Muscle layer of duodenum (tissue), 2 donors: ENCODE measurements around the gene ZNF528.

Experiments used
- H3K27ac ChIP-seq: one replicate; pipeline ENCODE4 v1.7.0; 2013; ENCODE audit warnings: mild to moderate bottlenecking, low read length
- H3K27me3 ChIP-seq: one replicate; pipeline ENCODE4 v1.7.0; 2013; ENCODE audit warnings: low read depth, mild to moderate bottlenecking, control low read depth, low read length
- H3K36me3 ChIP-seq, 2 donors: one replicate each; pipeline ENCODE4 v1.7.0; 2013; ENCODE audit warnings: low read length in 2 of 2, control low read depth in 1 of 2, mild to moderate bottlenecking in 1 of 2; ENCODE audit not compliant: insufficient read depth in 2 of 2, control insufficient read depth in 1 of 2
- H3K4me1 ChIP-seq, 2 donors: one replicate each; pipeline ENCODE4 v1.7.0; 2013; ENCODE audit warnings: low read length in 2 of 2, mild to moderate bottlenecking in 2 of 2, control low read depth in 1 of 2, moderate library complexity in 1 of 2; ENCODE audit not compliant: insufficient read depth in 2 of 2, control insufficient read depth in 1 of 2
- H3K4me3 ChIP-seq, 2 donors: one replicate each; pipeline ENCODE4 v1.7.0; 2013; ENCODE audit warnings: low read length in 2 of 2, low read depth in 1 of 2, mild to moderate bottlenecking in 1 of 2
- H3K9me3 ChIP-seq, 2 donors: one replicate each; pipeline ENCODE4 v1.7.0; 2013; ENCODE audit warnings: low read length in 2 of 2, control low read depth in 1 of 2, mild to moderate bottlenecking in 1 of 2; ENCODE audit not compliant: control insufficient read depth in 1 of 2
- donor health status: healthy.

ZNF528 gene

DNA sequence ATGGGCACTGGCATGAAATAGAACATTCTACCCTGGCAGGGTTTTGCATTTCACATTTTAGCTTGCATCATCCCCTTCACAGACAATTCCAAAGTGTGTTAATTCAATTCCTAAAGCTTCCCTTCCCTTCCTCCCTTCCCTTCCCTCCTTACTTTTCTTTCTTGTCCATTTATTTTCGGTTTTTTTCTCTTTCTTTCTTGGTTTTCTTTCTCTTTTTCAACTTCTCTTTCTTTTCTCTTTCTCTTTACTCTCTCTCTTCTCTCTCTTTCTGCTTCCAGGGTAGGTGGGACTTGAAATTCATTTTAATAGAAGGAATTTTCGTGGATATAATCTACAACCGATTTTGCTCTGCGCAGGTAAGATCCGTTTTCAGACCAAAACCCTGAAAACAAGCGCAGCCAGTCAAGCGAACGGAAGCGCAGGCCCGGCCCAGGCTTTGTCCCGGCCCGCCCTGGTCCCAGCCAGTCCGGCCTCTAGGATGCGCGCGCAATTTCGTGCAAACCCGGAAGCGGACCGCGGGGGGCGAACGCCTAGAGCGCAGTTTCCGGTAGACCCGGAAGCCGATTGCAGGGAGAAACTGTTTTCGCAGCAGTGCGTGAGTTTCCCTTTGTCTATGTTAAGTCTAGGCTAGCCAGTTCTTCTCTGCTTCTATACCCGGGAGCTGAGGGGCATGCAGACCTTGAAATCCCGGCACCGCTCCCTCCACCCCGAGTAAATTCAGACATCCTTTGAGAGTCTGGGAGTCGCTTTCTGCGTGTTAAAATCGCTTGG, at the start of gene ZNF528:
TSS of gene ZNF528 (plus strand) at position 540 of the 771 bp plus-strand sequence. CDS start 4,165 bp downstream, outside the sequence.
- peak within 1 kb of the TSS; percentile 83 for H3K27ac ChIP-seq
- no peaks in the 10 kb centered on the region for H3K27me3 ChIP-seq
- H3K4me1 ChIP-seq = peaks cover 0 to 16% of the 10 kb centered on the region in 2 donors
- peak within 1 kb of the TSS; percentile 73 to 98 for H3K4me3 ChIP-seq
- peaks cover 20 to 51% of the 10 kb centered on the region in 2 donors for H3K36me3 ChIP-seq
- peaks cover 12 to 17% of the 10 kb centered on the region in 2 donors for H3K9me3 ChIP-seq

GRCh38 chr19:52351512-52351911, 46.1 kb upstream of the ZNF528 start:
- H3K4me1 ChIP-seq = no peaks in the 10 kb centered on the region
- no peak overlapping the region for H3K27ac ChIP-seq
- H3K4me3 ChIP-seq = no peak overlapping the region
- peaks cover 21 to 77% of the 10 kb centered on the region in 2 donors for H3K36me3 ChIP-seq
- H3K9me3 ChIP-seq = no peaks in the 10 kb centered on the region
- H3K27me3 ChIP-seq = no peaks in the 10 kb centered on the region

GRCh38 chr19:52366414-52366824, 31.2 kb upstream of the ZNF528 start:
- no peaks in the 10 kb centered on the region for H3K27me3 ChIP-seq
- H3K9me3 ChIP-seq = peaks cover 27 to 34% of the 10 kb centered on the region in 2 donors
- no peak overlapping the region for H3K27ac ChIP-seq
- H3K4me3 ChIP-seq = peak overlapping the region in 1 of 2 donors; percentile 54
- H3K4me1 ChIP-seq = peaks cover 0 to 7% of the 10 kb centered on the region in 2 donors
- H3K36me3 ChIP-seq = peaks cover 2 to 48% of the 10 kb centered on the region in 2 donors

- H3K4me1 ChIP-seq = peaks cover 0 to 7% of the 10 kb centered on the region in 2 donors
- H3K27me3 ChIP-seq = no peaks in the 10 kb centered on the region
- H3K36me3 ChIP-seq = peaks cover 19 to 40% of the 10 kb centered on the region in 2 donors
- peak within 1 kb of the TSS; percentile 60 to 83 for H3K4me3 ChIP-seq
- H3K27ac ChIP-seq = peak within 1 kb of the TSS; percentile 97
- peaks cover 22 to 36% of the 10 kb centered on the region in 2 donors for H3K9me3 ChIP-seq
Observed at GRCh38 chr19:52369559-52370340, 27.9 kb upstream of the ZNF528 start, which contains the start of gene ZNF880. ZNF880 (plus strand) TSS chr19:52369923; CDS start chr19:52369966, 43 bp downstream.

- Histone ChIP-seq H3K27ac (peak overlapping the region; percentile 97), H3K27me3 (no peaks in the 10 kb centered on the region), H3K9me3 (peaks cover 18 to 32% of the 10 kb centered on the region in 2 donors), H3K4me1 (peaks cover 0 to 7% of the 10 kb centered on the region in 2 donors), H3K4me3 (peak overlapping the region; percentile 60 to 83), H3K36me3 (peaks cover 20 to 39% of the 10 kb centered on the region in 2 donors)
Observed at GRCh38 chr19:52370341-52370710, 27.3 kb upstream of the ZNF528 start.

DNA sequence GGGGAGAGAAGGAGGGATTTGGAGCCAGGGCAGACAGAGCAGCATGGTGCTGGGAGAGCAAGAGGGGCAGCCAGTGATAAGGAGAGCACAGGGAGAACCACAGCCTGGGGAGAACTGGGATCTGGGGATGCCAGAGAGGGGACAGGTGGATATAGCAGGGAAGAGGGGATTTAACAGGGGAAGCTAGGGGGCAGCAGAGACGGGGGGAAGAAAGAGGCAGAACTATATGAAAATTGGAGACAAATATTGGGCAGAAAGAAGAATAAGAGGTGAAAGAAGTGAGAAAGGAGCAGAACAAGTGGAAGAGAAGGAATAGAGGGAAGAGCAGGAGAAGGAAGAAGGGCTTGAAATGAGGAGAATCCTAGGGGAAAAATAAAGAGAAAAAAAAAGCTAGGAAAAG, 6.5 kb upstream of the ZNF528 start:
- peak overlapping the region in 1 of 2 donors; percentile 50 for H3K4me3 ChIP-seq
- peaks cover 17 to 60% of the 10 kb centered on the region in 2 donors for H3K9me3 ChIP-seq
- no peaks in the 10 kb centered on the region for H3K4me1 ChIP-seq
- H3K27me3 ChIP-seq = no peaks in the 10 kb centered on the region
- peaks cover 0 to 53% of the 10 kb centered on the region in 2 donors for H3K36me3 ChIP-seq
- H3K27ac ChIP-seq = no peak overlapping the region

- Histone ChIP-seq H3K4me1 (peaks cover 0 to 16% of the 10 kb centered on the region in 2 donors), H3K36me3 (peaks cover 23 to 56% of the 10 kb centered on the region in 2 donors), H3K9me3 (peaks cover 14 to 18% of the 10 kb centered on the region in 2 donors), H3K4me3 (peak overlapping the region; percentile 73 to 98), H3K27ac (peak overlapping the region; percentile 83), H3K27me3 (no peaks in the 10 kb centered on the region)
Observed at GRCh38 chr19:52398081-52398441, 412 bp downstream of the ZNF528 start.

- H3K36me3 ChIP-seq = peaks cover 52 to 99% of the 10 kb centered on the region in 2 donors
- no peaks in the 10 kb centered on the region for H3K4me1 ChIP-seq
- H3K27ac ChIP-seq = no peak overlapping the region
- peak overlapping the region in 1 of 2 donors; percentile 46 for H3K4me3 ChIP-seq
- no peaks in the 10 kb centered on the region for H3K27me3 ChIP-seq
- peaks cover 41 to 79% of the 10 kb centered on the region in 2 donors for H3K9me3 ChIP-seq
Observed at GRCh38 chr19:52410276-52410675, 12.6 kb downstream of the ZNF528 start.

DNA sequence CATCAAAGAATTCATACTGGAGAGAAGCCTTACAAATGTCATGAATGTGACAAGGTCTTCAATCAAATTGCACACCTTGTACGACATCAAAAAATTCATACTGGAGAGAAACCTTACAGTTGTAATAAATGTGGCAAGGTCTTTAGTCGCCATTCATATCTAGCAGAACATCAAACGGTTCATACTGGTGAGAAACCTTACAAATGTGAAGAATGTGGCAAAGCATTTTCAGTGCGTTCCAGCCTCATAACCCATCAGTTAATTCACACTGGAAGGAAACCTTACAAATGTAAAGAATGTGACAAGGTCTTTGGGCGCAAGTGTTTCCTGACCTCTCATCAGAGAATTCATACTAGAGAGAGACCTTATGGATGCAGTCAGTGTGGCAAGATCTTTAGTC, 18.1 kb downstream of the ZNF528 start:
- Histone ChIP-seq H3K36me3 (peaks cover 16 to 51% of the 10 kb centered on the region in 2 donors), H3K27ac (no peak overlapping the region), H3K27me3 (no peaks in the 10 kb centered on the region), H3K9me3 (peaks cover 65 to 96% of the 10 kb centered on the region in 2 donors), H3K4me3 (peak overlapping the region in 1 of 2 donors; percentile 46), H3K4me1 (no peaks in the 10 kb centered on the region)

DNA sequence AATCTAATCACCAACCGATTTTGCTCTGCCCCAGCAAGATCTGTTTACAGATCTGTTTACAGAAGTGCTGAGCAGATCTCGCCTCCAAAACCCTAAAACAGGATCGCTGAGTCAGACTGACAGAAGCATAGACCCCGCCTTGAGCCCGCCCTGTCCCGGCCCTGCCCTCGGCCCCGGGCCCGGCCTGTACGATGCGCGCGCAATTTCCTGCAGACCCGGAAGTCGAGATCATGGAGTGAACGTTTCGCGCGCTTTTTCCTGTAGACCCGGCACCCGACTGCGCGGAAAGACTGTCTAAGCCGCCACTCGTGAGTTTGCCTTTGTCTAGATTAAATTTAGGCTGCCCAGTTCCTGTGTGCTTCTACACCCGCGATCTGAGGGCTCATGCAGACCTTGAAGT, 31.3 kb downstream of the ZNF528 start, which contains the start of gene ZNF534:
TSS of gene ZNF534 (plus strand) at position 212 of the 400 bp plus-strand sequence. CDS start 2,327 bp downstream, outside the sequence.
- Histone ChIP-seq H3K27ac (no peak within 1 kb of the TSS), H3K9me3 (peaks cover 9 to 69% of the 10 kb centered on the region in 2 donors), H3K27me3 (no peaks in the 10 kb centered on the region), H3K4me3 (peak within 1 kb of the TSS in 1 of 2 donors; percentile 45), H3K4me1 (no peaks in the 10 kb centered on the region), H3K36me3 (peaks cover 0 to 21% of the 10 kb centered on the region in 2 donors)

- Histone ChIP-seq H3K9me3 (peaks cover 18 to 72% of the 10 kb centered on the region in 2 donors), H3K36me3 (peaks cover 0 to 14% of the 10 kb centered on the region in 2 donors), H3K4me3 (no peak overlapping the region), H3K27ac (no peak overlapping the region), H3K4me1 (no peaks in the 10 kb centered on the region), H3K27me3 (no peaks in the 10 kb centered on the region)
Observed at GRCh38 chr19:52442179-52442578, 44.5 kb downstream of the ZNF528 start.
